Stimulated activated CD8-positive, alpha-beta memory T cell treated with anti-CD3 and anti-CD28 coated beads, Interleukin-12 subunit alpha, Interleukin-12 subunit beta, amount 100 ng/mL, for 24 hours (primary cell): ENCODE data around the gene S100A12.

Experiments
- DNase-seq: peaks from one replicate; pipeline ENCODE4 v3.0.0-alpha.2; 2020; ENCODE audit errors: extremely low read depth

The S100A12 gene

DNA sequence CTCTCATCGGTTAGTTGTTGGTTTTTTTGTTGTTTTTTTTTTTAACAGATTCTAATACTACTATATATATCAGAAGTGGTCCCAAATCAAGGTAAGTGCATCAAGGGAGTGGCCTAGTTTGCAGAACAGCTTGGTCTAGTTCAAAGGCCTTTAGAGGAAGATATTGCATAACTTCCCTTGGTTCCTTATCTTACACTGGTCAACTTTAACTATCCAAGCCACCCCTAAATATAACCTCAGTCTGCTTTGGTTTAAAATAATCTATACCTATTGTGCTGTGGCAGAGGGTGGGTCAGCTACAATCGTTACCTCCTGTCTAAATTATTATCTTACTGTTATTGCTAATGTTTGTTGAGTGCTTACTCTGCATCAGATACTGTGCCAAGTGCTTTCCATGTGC lies 6.9 kb downstream of the S100A12 start:
- DNase-seq: no peak

DNA sequence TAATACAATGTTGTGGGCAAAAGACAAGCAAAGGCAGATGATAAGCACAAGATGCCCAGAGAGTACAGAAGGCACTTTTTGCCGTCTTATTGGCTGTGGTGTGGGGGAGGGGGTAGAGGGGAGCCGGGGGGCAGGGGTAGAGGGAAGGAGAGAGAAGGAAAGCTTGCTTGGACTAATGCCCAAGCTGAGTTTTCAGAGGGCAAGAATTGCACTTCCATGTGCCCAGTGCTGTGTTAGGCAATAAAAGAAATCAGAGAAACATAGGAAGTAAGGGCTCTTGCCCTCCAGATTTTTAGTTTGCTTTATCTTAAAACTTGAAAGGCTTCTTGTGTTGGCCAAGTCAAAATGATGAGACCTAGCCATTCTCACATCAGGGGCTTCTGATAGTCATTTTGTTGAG lies 8.3 kb downstream of the S100A12 start:
- no peak for DNase-seq

DNA sequence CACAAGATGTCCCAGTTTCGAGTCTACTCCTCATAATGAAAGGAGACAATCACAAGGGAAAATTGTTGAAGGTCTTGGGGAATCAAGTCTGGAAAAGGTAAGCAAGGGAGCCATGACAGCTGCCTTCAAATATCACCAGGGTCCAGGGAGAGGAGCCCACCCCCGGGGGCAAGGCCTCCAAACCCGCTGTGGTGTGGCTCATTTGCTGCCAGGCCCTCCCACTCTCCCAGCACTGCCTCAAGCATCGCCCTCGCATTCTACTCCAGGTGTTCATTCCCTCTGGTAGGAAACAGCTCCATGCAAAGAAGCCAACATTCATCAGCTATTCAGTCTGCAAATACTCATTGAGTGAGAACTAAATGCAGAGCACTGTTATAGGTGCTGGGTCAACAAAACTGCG lies 9.2 kb downstream of the S100A12 start:
- no peak for DNase-seq

DNA sequence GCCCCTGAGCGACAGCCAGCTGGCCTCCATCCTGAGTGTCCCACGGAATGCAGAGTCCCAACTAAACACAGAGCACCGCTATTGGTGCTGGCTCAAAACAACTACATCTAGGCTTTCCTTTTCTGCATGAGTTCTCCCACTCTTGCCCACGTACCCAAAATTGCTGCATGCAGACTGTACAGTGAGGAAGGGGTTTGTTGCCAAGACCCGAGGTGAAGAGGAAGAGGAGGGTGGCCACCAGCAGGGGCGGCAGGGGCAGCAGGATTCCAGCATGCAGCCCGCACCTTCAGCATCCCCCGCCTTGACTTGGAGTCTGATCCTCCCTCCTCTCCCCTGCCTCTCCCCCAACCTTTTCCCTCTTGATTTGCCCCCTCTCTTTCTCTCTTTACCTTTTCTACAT lies 9.7 kb downstream of the S100A12 start:
- no peak for DNase-seq

DNA sequence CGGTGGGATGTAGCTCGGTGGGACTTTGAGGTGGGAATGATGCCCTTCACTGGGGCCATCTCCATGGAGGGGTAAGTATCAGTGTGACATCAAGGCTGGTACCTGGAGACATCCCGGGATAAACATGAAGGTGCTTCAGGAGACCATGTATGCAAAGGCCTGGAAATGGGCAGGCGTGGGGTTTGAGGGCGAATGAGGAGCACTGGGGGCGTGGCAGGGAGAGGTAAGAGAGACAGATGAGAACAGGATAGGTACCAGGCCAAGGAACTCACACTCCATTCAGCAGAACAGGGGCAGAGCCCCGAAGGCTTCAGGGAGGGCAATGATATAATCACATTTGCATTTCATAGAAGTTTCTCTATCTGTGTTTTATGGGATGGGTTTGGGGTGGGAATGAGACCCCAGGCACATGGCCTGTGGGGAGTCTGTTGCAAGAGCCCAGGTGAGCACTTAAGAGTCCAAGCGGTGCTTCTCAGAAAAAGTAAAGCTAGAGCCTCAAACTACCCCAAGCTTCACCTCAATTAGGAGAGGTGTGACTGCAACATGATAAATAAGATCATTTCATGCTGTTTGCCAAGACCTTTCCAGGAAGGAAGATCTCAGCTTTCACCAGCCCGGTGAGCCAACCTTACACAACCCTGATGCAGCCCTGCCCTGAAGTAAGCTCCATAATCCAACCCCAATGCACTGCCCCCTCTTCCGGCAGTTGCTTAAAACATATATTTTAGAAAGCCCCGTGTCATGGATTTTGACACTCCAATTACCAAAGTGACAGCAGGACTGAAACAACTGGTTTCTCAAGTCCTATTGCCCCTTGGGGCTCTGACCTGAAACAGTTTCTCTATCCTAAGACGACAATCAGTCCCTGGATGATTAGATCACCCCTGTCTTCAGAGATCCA lies 10.4 kb downstream of the S100A12 start:
- DNase-seq: no peak

DNA sequence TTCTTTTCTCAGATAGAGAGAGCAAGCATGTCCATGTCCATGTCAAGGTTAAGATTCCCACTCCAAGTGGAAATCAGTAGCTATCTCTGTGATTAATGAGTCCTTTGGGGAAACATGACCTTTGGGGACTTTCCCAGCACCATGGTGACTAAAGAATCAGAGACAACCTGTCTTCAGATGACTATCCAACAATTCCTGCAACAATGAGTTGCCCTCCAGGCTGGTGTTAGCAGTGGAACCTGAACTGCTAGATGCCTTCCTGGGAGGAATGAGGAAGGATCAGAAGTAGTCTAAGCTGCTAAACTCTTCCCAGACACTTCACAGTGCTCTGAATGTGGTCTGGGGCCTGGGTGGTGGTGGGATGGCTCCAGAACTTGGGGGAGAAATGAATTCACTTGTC lies 11.3 kb downstream of the S100A12 start:
- DNase-seq: no peak

DNA sequence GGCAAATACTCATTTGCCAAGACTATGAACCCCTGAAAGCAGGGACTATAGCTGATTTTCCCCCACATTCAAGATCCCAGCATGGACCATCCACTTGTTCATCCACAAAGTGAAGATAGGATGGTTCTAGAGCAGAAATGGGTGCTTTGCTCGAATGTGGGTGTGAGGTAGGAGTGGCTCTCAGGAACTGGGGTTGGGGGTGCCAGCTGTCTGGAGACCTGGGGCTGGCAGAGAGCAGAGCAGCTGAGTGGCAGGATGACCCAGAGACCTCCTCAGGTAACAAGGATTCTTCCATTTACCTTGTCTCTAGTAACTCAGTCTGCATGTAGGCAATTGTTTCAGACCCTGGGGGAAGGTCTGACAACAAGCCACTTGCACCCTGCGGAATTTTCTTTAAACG lies 11.8 kb downstream of the S100A12 start:
- DNase-seq: no peak

DNA sequence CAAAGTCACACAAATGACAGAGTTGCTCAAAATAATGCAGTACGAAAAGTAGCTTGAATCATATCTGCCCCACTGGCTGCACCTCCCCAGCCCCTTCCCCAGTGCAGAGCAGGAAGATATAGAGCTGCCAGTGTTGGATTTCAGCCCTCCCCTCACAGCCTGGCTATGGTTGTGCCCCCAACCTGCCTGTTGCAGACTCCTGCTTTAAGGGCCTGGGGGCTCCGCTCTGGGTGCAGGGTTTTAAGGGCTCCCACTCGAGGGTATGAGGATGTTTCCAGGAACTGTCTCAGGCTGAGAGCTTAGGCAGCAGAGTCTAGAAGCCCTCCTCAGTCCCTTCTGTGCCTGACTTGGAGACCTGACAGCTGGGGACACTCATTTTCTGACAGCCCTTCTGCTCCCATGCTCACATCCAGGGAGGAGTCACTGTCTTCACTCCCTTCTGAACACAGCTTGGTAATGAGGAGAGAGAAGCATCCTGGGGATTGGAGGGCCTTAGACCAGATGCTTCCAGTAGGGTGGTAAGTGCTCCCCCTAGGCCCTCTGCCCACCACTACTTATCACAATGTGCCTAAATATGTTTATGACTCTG lies 13.1 kb downstream of the S100A12 start:
- DNase-seq: no peak

DNA sequence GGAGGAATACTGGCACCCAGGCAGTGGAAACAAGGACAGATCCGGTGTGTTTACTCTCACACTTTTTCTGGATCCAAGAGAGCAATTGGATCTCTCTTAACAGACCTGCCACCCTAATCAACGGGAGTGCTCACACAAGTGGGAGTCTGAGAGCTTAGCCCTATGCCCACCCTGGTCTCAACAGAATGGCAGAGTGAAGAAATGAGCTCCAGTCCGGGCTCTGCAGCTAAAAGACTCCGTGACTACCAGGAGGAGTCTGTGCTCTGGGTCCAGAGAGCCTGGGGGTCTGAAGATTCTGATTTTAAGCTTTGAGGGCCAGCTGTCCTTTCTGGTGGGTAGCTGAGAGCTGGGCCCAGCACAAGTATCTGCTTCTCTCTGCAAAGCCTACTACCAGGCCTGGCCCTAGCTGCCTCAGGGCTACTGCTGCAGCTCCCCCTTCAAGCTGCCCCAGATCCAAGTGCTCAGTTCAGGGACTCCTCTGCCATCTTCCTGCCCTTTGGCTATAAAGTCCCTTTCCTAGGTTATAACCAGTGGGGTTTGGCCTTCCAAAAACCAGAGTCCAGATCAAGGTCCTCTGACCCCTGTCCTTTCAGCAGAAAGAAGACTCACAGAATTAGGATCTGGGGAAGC lies 13.8 kb downstream of the S100A12 start:
- no peak for DNase-seq

DNA sequence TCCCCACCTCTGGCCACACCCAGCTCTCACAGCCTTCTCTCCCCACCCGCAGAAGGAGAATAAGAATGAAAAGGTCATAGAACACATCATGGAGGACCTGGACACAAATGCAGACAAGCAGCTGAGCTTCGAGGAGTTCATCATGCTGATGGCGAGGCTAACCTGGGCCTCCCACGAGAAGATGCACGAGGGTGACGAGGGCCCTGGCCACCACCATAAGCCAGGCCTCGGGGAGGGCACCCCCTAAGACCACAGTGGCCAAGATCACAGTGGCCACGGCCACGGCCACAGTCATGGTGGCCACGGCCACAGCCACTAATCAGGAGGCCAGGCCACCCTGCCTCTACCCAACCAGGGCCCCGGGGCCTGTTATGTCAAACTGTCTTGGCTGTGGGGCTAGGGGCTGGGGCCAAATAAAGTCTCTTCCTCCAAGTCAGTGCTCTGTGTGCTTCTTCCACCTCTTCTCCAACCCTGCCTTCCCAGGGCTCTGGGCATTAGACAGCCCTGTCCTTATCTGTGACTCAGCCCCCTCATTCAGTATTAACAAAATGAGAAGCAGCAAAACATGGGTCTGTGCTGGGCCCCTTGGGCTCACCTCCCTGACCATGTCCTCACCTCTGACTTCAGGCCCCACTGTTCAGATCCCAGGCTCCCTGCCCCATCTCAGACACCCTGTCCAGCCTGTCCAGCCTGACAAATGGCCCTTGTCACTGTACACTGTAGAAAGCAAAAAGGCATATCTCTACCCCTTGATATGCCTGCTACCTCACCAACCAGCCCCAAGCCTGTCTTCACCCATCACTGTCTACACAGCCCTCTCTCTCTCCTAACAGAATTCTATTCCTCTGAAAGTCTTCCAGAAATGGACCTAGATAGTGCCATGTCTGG lies 14.6 kb downstream of the S100A12 start:
- no peak for DNase-seq

DNA sequence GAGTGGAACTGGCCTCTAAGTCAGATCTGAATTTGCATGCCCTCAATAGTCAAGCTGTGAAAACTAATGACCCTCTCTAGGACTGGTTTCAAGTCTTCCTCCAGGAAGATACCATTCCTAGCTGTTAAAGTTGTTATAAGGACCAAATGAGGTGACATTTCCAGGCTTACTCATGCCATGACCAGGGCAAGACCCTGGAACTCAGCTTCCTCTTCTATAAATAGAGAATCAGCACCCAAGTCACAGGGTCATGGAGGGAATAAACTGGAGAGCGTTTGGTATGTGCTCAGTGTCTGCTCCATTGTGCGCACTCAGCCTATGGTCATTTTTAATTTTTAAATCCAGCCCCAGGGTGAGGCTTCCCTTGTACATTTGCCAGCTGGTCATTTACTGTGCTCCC lies 15.2 kb downstream of the S100A12 start:
- no peak for DNase-seq

DNA sequence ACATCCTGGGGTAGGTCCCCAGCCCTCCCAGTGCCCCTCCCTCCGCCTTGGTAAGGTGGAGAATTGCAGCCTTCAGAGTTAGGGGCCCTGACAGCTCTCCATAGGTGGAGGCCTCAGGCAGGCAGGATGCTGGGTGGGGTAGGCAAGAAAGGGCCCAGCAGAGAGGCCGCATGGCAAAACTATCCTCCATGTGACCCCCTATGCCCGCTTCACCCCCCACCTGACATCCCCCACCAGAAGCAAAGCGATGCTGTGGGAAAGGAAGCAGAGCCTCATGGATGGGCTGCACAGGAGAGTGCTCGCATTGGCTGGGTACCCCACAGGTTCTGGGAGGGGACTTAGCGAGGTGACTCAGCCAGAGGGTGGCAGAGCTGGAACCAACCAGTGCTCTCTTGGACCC lies 16.2 kb downstream of the S100A12 start:
- no peak for DNase-seq

DNA sequence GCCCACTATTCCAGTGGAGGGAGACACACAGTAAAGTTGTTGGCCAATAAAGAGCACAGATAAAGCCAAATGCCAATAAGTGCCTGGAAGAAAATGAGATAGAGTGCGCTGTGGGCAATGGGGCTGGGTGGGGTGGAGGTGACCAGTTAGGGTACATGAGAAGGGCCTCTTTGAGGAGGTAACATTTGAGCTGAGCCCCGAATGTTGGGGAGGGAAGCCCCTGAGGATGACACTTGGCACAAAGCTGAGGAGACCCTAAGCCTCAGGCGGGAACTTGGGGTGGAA lies 16.8 kb downstream of the S100A12 start:
- DNase-seq: no peak

DNA sequence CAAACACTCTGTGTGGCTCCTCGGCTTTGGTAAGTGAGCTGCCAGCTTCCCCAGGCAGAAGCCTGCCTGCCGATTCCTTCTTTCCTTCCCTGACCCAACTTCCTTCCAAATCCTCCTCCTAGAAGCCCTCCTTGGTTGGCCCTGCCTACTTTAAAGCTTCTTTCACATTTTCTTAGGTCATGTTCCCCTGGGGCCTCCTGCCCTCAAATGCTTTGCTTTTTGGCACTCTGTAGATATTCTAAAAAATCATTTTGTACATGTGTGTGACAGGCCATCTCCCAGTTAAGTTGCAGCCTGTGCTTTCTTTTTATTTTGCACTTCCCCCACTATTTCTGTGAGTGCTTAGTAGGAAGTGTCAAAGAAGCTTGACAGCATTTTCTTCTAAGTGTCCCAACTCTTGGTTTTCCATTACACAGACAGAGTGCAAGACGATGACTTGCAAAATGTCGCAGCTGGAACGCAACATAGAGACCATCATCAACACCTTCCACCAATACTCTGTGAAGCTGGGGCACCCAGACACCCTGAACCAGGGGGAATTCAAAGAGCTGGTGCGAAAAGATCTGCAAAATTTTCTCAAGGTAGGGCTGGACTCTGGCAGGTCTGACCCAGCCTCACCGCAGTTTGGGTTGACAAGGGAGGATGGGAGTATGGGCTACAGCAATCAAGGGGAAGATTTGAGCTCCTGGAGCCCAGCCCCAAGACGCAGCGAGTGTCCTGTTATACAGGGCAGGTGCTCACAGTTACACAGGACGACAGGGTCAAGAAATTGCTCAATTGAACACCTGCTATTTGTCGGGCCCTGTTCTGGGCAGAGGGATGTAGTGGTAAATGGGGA lies 17.3 kb downstream of the S100A12 start, which contains the start of gene S100A9:
Gene S100A9, plus strand, starts transcription at position 2 of the 838 bp plus-strand sequence. Its CDS starts 430 bp downstream, at position 432.
- no peak for DNase-seq

DNA sequence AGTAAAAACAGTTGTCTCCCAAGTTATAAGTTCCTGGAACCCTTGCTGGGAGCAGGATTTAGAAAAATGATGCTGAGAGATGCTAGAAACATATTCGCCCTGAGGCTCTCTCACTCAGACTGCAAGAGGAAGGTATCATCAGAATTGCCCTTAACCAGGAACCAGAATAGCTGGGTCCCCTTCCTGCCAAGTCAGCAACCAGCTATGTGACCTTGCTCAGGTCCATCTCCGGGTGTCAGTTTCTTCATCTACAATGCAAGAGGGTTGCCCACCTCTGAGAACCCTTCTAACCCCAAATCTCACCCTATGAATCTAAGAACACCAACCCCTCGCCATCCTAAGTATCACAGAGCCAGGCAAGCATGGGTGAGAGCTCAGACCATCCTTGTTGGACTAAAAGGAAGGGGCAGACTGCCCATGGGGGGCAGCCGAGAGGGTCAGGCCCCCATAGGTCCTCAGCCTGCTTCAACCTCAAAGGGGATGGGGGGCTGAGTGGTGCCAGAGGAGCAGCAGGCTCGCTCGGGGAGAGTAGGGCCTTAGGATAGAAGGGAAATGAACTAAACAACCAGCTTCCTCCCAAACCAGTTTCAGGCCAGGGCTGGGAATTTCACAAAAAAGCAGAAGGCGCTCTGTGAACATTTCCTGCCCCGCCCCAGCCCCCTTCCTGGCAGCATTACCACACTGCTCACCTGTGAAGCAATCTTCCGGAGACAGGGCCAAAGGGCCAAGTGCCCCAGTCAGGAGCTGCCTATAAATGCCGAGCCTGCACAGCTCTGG lies 18.2 kb downstream of the S100A12 start:
- no peak for DNase-seq

DNA sequence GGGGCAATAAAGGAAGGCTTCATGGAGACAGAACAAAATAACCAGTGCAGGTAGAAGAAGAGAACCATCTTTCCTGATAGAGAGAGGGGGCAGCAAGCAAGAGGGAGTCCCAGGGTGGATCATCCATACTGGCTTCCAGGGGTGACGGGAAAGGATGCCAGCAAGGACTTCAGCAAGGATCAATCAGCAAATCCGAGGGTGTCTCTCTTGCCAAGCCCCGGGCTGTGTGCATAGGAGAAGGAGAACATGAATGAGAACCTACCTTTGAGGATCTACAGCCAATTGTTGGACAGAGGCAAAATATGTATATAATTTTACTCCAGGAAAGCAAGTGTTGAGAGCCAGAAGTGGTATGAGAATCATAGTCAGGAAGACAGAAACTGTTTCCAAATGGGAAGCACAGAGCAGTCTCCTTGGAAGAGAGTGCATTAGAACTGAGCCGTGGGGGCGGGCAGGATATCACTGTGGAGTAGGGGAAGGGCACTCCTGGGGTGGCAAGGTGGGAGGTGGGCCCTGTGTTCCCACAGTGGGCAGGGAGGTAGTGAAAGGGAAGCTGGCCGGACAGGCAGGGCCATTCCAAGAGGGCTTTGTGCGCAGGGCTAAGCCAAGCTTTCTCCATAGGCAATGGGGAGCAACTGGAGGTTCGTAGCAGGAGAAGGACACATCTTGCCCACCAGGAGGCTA lies 18.9 kb downstream of the S100A12 start:
- no peak for DNase-seq

DNA sequence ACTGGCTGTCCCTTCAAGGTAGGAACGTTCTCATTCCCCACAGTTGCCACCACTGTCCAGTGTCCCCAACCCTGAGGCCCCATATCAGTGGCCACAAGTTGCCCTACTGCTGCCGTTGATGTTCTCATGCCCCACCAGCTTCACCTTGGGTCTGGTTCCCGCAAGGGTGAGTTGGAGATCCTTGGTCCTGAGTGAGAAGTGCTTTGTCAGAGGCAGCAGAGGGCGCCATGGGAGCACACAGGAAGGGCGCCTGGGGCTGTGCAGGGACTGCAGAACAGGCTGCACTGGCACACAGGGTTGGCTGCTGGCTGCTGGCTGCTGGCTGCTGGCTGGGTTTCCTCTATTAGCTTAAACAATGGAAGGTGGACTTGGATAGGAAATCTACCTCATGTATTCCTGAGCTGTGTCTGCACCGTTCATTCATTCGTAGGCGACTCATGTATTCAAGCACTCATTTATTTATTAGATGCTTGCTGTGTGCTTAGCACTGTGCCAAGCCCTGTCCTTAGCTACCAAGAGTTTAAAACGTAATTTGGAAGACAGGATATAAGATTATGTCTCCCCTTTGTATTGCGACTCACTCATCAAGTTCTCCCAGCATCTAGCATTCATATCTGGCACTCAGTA lies 19.9 kb downstream of the S100A12 start:
- no peak for DNase-seq

DNA sequence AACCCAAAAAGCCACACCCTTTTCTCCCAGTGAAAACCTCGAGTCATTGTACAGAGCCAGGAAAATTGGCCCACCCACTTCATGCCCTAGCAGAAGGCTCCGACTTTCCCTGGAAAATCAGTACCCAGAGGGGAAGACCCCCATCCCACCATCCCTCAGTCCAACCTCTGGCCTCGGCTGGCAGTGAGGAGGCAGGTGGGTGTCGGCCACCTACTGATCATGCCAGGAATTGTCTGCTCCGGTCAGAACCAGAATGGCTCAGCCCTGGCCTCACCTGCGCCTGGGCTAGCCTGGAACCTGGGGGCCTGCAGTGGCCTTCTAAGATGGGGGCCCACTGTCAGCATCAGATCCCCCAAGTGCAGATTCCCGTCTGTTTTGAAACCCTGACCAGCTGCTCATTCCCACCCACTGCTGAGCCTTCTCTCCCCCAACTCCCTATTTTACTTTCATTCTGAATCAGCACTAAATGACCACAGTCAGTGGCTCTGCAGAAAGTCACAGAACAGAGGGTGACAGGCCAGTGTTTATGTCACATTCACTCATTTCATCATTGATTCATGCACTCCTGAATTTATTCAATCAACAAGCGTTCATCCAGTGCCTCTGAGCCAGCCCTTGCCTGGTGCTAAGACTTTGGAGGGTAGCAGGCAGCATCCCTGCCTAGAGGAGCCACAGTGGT lies 20.8 kb downstream of the S100A12 start:
- no peak for DNase-seq
